ENCODE measurements around the gene CLIC3.

Gene CLIC3

DNA sequence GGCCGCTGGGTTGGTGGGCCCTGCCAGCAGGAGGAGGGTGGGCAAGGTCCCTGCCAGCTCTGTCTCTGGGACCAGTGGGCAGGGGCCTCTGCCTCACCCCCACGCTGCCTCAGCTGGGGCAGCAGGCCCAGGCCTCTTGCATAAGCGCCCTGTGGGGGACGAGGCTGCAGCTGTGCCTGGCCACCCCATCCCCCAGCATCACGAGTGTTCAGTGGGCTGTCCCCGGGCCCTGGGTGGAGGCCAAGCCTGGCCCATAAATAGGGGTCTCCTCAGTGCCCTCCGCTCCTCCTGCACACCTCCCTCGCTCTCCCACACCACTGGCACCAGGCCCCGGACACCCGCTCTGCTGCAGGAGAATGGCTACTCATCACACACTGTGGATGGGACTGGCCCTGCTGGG, 19.1 kb downstream of the CLIC3 start, which contains the start of gene PTGDS:
Gene PTGDS, plus strand, starts transcription at position 282 of the 400 bp plus-strand sequence. Its CDS starts 75 bp downstream, at position 357.
- whole genome bisulfite sequencing, 2 experiments (ENCODE audit: insufficient coverage in 2 of 2): 82% methylated on average over 8 to 10 of the region's 10 CpGs
- peaks cover 14% of the 10 kb centered on the region for H3K4me1 ChIP-seq (ENCODE audit: control insufficient read depth, insufficient read depth, low read length, poor library complexity, severe bottlenecking)
- H3K36me3 ChIP-seq (ENCODE audit: control insufficient read depth, insufficient read depth, low read length): no peaks in the 10 kb centered on the region
- H3K9me3 ChIP-seq (ENCODE audit: control insufficient read depth, low read length): no peaks in the 10 kb centered on the region
- no peak within 1 kb of the TSS for H3K27ac ChIP-seq (ENCODE audit: low read depth, low read length, severe bottlenecking)
- H3K4me3 ChIP-seq (ENCODE audit: extremely low read depth, insufficient read depth, low read length, poor library complexity, severe bottlenecking): peak within 1 kb of the TSS; percentile 40

DNA sequence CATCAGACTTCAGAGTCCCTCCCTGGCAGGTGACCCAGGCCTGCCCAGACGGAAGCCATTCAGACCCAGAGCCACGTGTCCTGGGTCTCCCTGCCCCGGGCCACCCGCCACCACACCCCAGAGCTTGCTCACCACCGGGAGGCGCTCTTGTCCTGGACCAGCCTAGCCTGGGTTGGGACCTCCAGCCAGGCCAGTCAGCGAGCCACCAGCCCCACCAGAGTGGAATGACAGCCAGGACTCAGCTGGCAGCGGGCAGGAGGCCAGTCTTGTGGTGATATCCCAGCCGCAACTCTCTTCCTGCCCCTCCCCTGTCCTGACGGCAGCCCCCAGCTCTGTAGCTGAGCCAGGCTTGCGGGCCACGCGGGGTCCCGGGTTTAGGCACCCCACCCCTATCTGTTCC, 20.7 kb downstream of the CLIC3 start:
- Histone ChIP-seq H3K9me3 (ENCODE audit: control insufficient read depth, low read length) (no peaks in the 10 kb centered on the region), H3K4me1 (ENCODE audit: control insufficient read depth, insufficient read depth, low read length, poor library complexity, severe bottlenecking) (peaks cover under 1% of the 10 kb centered on the region), H3K4me3 (ENCODE audit: extremely low read depth, insufficient read depth, low read length, poor library complexity, severe bottlenecking) (no peak overlapping the region), H3K36me3 (ENCODE audit: control insufficient read depth, insufficient read depth, low read length) (no peaks in the 10 kb centered on the region), H3K27ac (ENCODE audit: low read depth, low read length, severe bottlenecking) (no peak overlapping the region)
- 77 to 88% methylated on average over 5 to 10 of the region's 14 CpGs for WGBS, 2 experiments (ENCODE audit: insufficient coverage in 2 of 2)

GRCh38 chr9:136974817-136975535, 21.4 kb downstream of the CLIC3 start:
- Histone ChIP-seq H3K4me1 (ENCODE audit: control insufficient read depth, insufficient read depth, low read length, poor library complexity, severe bottlenecking) (no peaks in the 10 kb centered on the region), H3K27ac (ENCODE audit: low read depth, low read length, severe bottlenecking) (no peak overlapping the region), H3K4me3 (ENCODE audit: extremely low read depth, insufficient read depth, low read length, poor library complexity, severe bottlenecking) (no peak overlapping the region), H3K36me3 (ENCODE audit: control insufficient read depth, insufficient read depth, low read length) (no peaks in the 10 kb centered on the region), H3K9me3 (ENCODE audit: control insufficient read depth, low read length) (no peaks in the 10 kb centered on the region)
- 87% methylated on average over 14 to 15 of the region's 15 CpGs for WGBS, 2 experiments (ENCODE audit: insufficient coverage in 2 of 2)

- Histone ChIP-seq H3K27ac (ENCODE audit: low read depth, low read length, severe bottlenecking) (no peak overlapping the region), H3K4me3 (ENCODE audit: extremely low read depth, insufficient read depth, low read length, poor library complexity, severe bottlenecking) (no peak overlapping the region), H3K9me3 (ENCODE audit: control insufficient read depth, low read length) (no peaks in the 10 kb centered on the region), H3K4me1 (ENCODE audit: control insufficient read depth, insufficient read depth, low read length, poor library complexity, severe bottlenecking) (no peaks in the 10 kb centered on the region), H3K36me3 (ENCODE audit: control insufficient read depth, insufficient read depth, low read length) (no peaks in the 10 kb centered on the region)
- WGBS, 2 experiments (ENCODE audit: insufficient coverage in 2 of 2): 89 to 91% methylated on average over 19 to 24 of the region's 29 CpGs
Observed at GRCh38 chr9:136973618-136974617, 22.4 kb downstream of the CLIC3 start.

DNA sequence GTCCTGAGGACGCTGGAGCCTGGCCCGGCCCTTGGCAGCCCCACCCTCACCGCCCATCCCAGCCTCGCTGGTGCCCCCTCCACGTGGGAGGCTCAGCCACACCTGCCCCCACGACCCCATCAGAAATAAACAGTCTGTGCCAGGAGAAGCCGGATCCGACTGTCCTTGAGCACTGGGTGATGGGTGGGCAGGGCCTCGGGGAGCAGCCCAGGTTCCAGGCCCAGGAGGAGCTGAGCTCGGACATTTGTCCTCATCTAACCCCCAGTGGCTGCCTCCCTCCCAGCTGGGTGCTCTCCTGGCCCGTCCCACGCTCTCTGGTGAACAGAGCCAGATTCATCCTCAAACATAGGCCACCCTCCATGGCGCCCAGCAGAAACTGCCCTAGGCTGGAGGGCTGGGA, 23.6 kb downstream of the CLIC3 start:
- H3K36me3 ChIP-seq (ENCODE audit: control insufficient read depth, insufficient read depth, low read length): no peaks in the 10 kb centered on the region
- H3K4me3 ChIP-seq (ENCODE audit: extremely low read depth, insufficient read depth, low read length, poor library complexity, severe bottlenecking): no peak overlapping the region
- no peaks in the 10 kb centered on the region for H3K4me1 ChIP-seq (ENCODE audit: control insufficient read depth, insufficient read depth, low read length, poor library complexity, severe bottlenecking)
- no peaks in the 10 kb centered on the region for H3K9me3 ChIP-seq (ENCODE audit: control insufficient read depth, low read length)
- 81 to 84% methylated on average over 11 to 12 of the region's 13 CpGs for WGBS, 2 experiments (ENCODE audit: insufficient coverage in 2 of 2)
- H3K27ac ChIP-seq (ENCODE audit: low read depth, low read length, severe bottlenecking): no peak overlapping the region

DNA sequence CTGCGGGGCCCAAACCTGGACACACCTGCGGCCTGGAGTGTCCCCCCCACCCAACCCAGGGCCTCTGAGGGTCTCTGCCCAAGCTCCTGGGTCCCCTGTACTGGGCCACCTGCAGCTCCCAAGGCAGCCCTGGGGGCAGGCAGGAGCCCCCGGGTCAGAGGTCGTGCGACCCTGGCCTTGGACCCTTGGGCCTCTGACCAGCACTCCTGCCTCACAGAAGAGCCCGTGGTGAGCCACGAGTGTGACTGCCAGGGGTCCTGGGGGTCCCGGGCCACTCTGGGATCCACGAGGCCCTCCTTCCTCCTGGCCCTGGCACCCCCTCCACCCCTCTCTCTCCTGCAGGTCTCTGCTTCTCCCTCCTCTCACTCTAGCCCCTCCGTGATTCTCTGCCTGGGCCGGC, 24.0 kb downstream of the CLIC3 start:
- Histone ChIP-seq H3K4me1 (ENCODE audit: control insufficient read depth, insufficient read depth, low read length, poor library complexity, severe bottlenecking) (no peaks in the 10 kb centered on the region), H3K36me3 (ENCODE audit: control insufficient read depth, insufficient read depth, low read length) (no peaks in the 10 kb centered on the region), H3K27ac (ENCODE audit: low read depth, low read length, severe bottlenecking) (no peak overlapping the region), H3K9me3 (ENCODE audit: control insufficient read depth, low read length) (no peaks in the 10 kb centered on the region), H3K4me3 (ENCODE audit: extremely low read depth, insufficient read depth, low read length, poor library complexity, severe bottlenecking) (no peak overlapping the region)
- WGBS, 2 experiments (ENCODE audit: insufficient coverage in 2 of 2): 87 to 92% methylated on average over 8 to 11 of the region's 11 CpGs

DNA sequence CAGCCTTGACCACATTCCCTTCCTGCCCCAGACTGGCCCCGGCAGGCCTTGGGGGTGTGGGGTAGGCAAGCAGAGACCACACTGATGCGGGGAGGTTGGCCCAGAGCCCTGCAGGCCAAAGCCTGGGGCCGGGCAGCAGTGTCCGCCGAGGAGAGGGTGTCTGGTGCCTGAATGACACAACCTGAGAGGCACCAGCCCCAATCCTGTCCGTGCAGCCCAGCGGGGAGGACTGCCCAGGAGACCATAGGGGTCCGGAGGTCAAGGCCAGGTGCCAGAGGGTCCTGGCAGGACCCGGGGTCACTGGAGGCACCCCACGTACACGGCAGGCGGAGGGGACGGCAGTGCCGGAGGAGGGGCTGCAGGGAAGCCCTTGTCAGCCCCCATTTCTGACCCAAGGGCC, 24.6 kb downstream of the CLIC3 start:
- no peak overlapping the region for H3K4me3 ChIP-seq (ENCODE audit: extremely low read depth, insufficient read depth, low read length, poor library complexity, severe bottlenecking)
- no peak overlapping the region for H3K27ac ChIP-seq (ENCODE audit: low read depth, low read length, severe bottlenecking)
- WGBS, 2 experiments (ENCODE audit: insufficient coverage in 2 of 2): 89 to 95% methylated on average over 13 to 14 of the region's 14 CpGs
- H3K4me1 ChIP-seq (ENCODE audit: control insufficient read depth, insufficient read depth, low read length, poor library complexity, severe bottlenecking): no peaks in the 10 kb centered on the region
- no peaks in the 10 kb centered on the region for H3K36me3 ChIP-seq (ENCODE audit: control insufficient read depth, insufficient read depth, low read length)
- H3K9me3 ChIP-seq (ENCODE audit: control insufficient read depth, low read length): no peaks in the 10 kb centered on the region

GRCh38 chr9:136970361-136970760, 26.0 kb downstream of the CLIC3 start:
- Histone ChIP-seq H3K36me3 (ENCODE audit: control insufficient read depth, insufficient read depth, low read length) (no peaks in the 10 kb centered on the region), H3K9me3 (ENCODE audit: control insufficient read depth, low read length) (no peaks in the 10 kb centered on the region), H3K27ac (ENCODE audit: low read depth, low read length, severe bottlenecking) (no peak overlapping the region), H3K4me3 (ENCODE audit: extremely low read depth, insufficient read depth, low read length, poor library complexity, severe bottlenecking) (no peak overlapping the region), H3K4me1 (ENCODE audit: control insufficient read depth, insufficient read depth, low read length, poor library complexity, severe bottlenecking) (no peaks in the 10 kb centered on the region)
- 75 to 94% methylated on average over 6 to 8 of the region's 11 CpGs for WGBS, 2 experiments (ENCODE audit: insufficient coverage in 2 of 2)

GRCh38 chr9:136969774-136970173, 26.6 kb downstream of the CLIC3 start:
- Histone ChIP-seq H3K4me1 (ENCODE audit: control insufficient read depth, insufficient read depth, low read length, poor library complexity, severe bottlenecking) (no peaks in the 10 kb centered on the region), H3K9me3 (ENCODE audit: control insufficient read depth, low read length) (no peaks in the 10 kb centered on the region), H3K27ac (ENCODE audit: low read depth, low read length, severe bottlenecking) (no peak overlapping the region), H3K36me3 (ENCODE audit: control insufficient read depth, insufficient read depth, low read length) (no peaks in the 10 kb centered on the region), H3K4me3 (ENCODE audit: extremely low read depth, insufficient read depth, low read length, poor library complexity, severe bottlenecking) (no peak overlapping the region)
- WGBS, 2 experiments (ENCODE audit: insufficient coverage in 2 of 2): 72 to 84% methylated on average over 3 to 4 of the region's 5 CpGs

DNA sequence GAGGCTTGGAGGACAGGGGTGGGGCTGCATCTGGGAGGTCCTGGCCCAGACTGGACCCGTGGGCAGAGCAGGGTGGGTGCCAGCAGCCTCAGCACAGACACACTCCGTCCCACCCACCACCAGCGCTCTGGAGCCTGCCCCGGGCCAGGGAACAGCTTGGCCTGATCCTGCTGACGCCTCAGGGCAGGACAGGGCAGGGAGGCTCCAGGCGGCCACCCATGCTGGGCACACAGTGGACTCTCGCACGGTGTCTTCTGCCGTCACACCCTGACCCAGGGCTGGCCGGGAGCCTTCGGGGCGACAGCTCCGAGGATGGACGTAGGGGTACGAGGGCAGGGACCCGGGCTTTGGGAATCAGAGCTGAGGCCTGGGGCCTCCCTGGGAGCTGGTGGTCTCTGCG, 27.2 kb downstream of the CLIC3 start:
- H3K4me1 ChIP-seq (ENCODE audit: control insufficient read depth, insufficient read depth, low read length, poor library complexity, severe bottlenecking): no peaks in the 10 kb centered on the region
- 87 to 95% methylated on average over 16 to 17 of the region's 17 CpGs for WGBS, 2 experiments (ENCODE audit: insufficient coverage in 2 of 2)
- H3K27ac ChIP-seq (ENCODE audit: low read depth, low read length, severe bottlenecking): no peak overlapping the region
- H3K36me3 ChIP-seq (ENCODE audit: control insufficient read depth, insufficient read depth, low read length): no peaks in the 10 kb centered on the region
- H3K4me3 ChIP-seq (ENCODE audit: extremely low read depth, insufficient read depth, low read length, poor library complexity, severe bottlenecking): no peak overlapping the region
- H3K9me3 ChIP-seq (ENCODE audit: control insufficient read depth, low read length): no peaks in the 10 kb centered on the region
